ENCODE measurements around the gene DSCAML1.

The DSCAML1 gene

GRCh38 chr11:117480221-117480620, 316.8 kb downstream of the DSCAML1 start:
- Mint-ChIP-seq H3K36me3 (no peaks in the 10 kb centered on the region), H3K27me3 (peaks cover 25% of the 10 kb centered on the region), H3K27ac (no peak overlapping the region), H3K9me3 (no peaks in the 10 kb centered on the region), H3K4me1 (no peaks in the 10 kb centered on the region), H3K4me3 (no peak overlapping the region)
- no peak for ATAC-seq

- Mint-ChIP-seq H3K27me3 (peaks cover 23% of the 10 kb centered on the region), H3K27ac (no peak overlapping the region), H3K4me1 (no peaks in the 10 kb centered on the region), H3K4me3 (no peak overlapping the region), H3K9me3 (no peaks in the 10 kb centered on the region), H3K36me3 (no peaks in the 10 kb centered on the region)
- no peak for ATAC-seq
Measured at GRCh38 chr11:117479372-117479771, 317.6 kb downstream of the DSCAML1 start.

GRCh38 chr11:117478926-117479325, 318.1 kb downstream of the DSCAML1 start:
- Mint-ChIP-seq H3K27me3 (peaks cover 23% of the 10 kb centered on the region), H3K27ac (no peak overlapping the region), H3K9me3 (no peaks in the 10 kb centered on the region), H3K4me1 (no peaks in the 10 kb centered on the region), H3K4me3 (no peak overlapping the region), H3K36me3 (no peaks in the 10 kb centered on the region)
- ATAC-seq = no peak

GRCh38 chr11:117478126-117478860, 318.7 kb downstream of the DSCAML1 start:
- Mint-ChIP-seq H3K27me3 (peaks cover 23% of the 10 kb centered on the region), H3K4me1 (no peaks in the 10 kb centered on the region), H3K36me3 (no peaks in the 10 kb centered on the region), H3K9me3 (no peaks in the 10 kb centered on the region), H3K4me3 (no peak overlapping the region), H3K27ac (no peak overlapping the region)
- ATAC-seq = no peak

GRCh38 chr11:117477721-117478120, 319.3 kb downstream of the DSCAML1 start:
- no peaks in the 10 kb centered on the region for H3K9me3 Mint-ChIP-seq
- no peak overlapping the region for H3K4me3 Mint-ChIP-seq
- ATAC-seq = no peak
- H3K27ac Mint-ChIP-seq = no peak overlapping the region
- H3K36me3 Mint-ChIP-seq = no peaks in the 10 kb centered on the region
- no peaks in the 10 kb centered on the region for H3K4me1 Mint-ChIP-seq
- H3K27me3 Mint-ChIP-seq = peaks cover 22% of the 10 kb centered on the region

GRCh38 chr11:117476531-117477142, 320.4 kb downstream of the DSCAML1 start:
- H3K9me3 Mint-ChIP-seq = no peaks in the 10 kb centered on the region
- peaks cover 16% of the 10 kb centered on the region for H3K27me3 Mint-ChIP-seq
- no peak overlapping the region for H3K27ac Mint-ChIP-seq
- ATAC-seq = no peak
- H3K36me3 Mint-ChIP-seq = no peaks in the 10 kb centered on the region
- H3K4me3 Mint-ChIP-seq = no peak overlapping the region
- no peaks in the 10 kb centered on the region for H3K4me1 Mint-ChIP-seq

GRCh38 chr11:117475716-117476530, 321.1 kb downstream of the DSCAML1 start:
- Mint-ChIP-seq H3K4me3 (no peak overlapping the region), H3K36me3 (no peaks in the 10 kb centered on the region), H3K27me3 (peaks cover 16% of the 10 kb centered on the region), H3K4me1 (no peaks in the 10 kb centered on the region), H3K9me3 (no peaks in the 10 kb centered on the region), H3K27ac (no peak overlapping the region)
- no peak for ATAC-seq

- ATAC-seq = no peak
- no peaks in the 10 kb centered on the region for H3K9me3 Mint-ChIP-seq
Measured at GRCh38 chr11:117473481-117474091, 323.4 kb downstream of the DSCAML1 start.

GRCh38 chr11:117471776-117472175, 325.2 kb downstream of the DSCAML1 start:
- no peaks in the 10 kb centered on the region for H3K9me3 Mint-ChIP-seq
- H3K27me3 Mint-ChIP-seq = no peaks in the 10 kb centered on the region
- no peaks in the 10 kb centered on the region for H3K4me1 Mint-ChIP-seq
- H3K36me3 Mint-ChIP-seq = no peaks in the 10 kb centered on the region
- H3K27ac Mint-ChIP-seq = no peak overlapping the region
- H3K4me3 Mint-ChIP-seq = no peak overlapping the region
- ATAC-seq = no peak

More at GRCh38 chr11:117473481-117474091, 323.4 kb downstream of the DSCAML1 start:
- H3K36me3 Mint-ChIP-seq = no peaks in the 10 kb centered on the region
- no peak overlapping the region for H3K27ac Mint-ChIP-seq
- no peaks in the 10 kb centered on the region for H3K4me1 Mint-ChIP-seq
- no peak overlapping the region for H3K4me3 Mint-ChIP-seq
- H3K27me3 Mint-ChIP-seq = peaks cover 12% of the 10 kb centered on the region

- no peaks in the 10 kb centered on the region for H3K4me1 Mint-ChIP-seq
- H3K27ac Mint-ChIP-seq = no peak overlapping the region
- no peaks in the 10 kb centered on the region for H3K9me3 Mint-ChIP-seq
- H3K27me3 Mint-ChIP-seq = no peaks in the 10 kb centered on the region
- H3K36me3 Mint-ChIP-seq = no peaks in the 10 kb centered on the region
- ATAC-seq = no peak
- H3K4me3 Mint-ChIP-seq = no peak overlapping the region
Measured at GRCh38 chr11:117470576-117470975, 326.4 kb downstream of the DSCAML1 start.

GRCh38 chr11:117468888-117469287, 328.1 kb downstream of the DSCAML1 start:
- Mint-ChIP-seq H3K4me1 (no peaks in the 10 kb centered on the region), H3K27ac (no peak overlapping the region)
- no peak for ATAC-seq

GRCh38 chr11:117467770-117468169, 329.2 kb downstream of the DSCAML1 start:
- ATAC-seq = no peak
- Mint-ChIP-seq H3K36me3 (no peaks in the 10 kb centered on the region), H3K4me1 (no peaks in the 10 kb centered on the region), H3K27me3 (no peaks in the 10 kb centered on the region), H3K9me3 (no peaks in the 10 kb centered on the region), H3K27ac (no peak overlapping the region), H3K4me3 (no peak overlapping the region)

More at GRCh38 chr11:117468888-117469287, 328.1 kb downstream of the DSCAML1 start:
- Mint-ChIP-seq H3K36me3 (no peaks in the 10 kb centered on the region), H3K27me3 (no peaks in the 10 kb centered on the region), H3K4me3 (no peak overlapping the region), H3K9me3 (no peaks in the 10 kb centered on the region)

GRCh38 chr11:117466966-117467365, 330.1 kb downstream of the DSCAML1 start:
- no peaks in the 10 kb centered on the region for H3K4me1 Mint-ChIP-seq
- no peak for ATAC-seq
- no peaks in the 10 kb centered on the region for H3K27me3 Mint-ChIP-seq
- no peaks in the 10 kb centered on the region for H3K36me3 Mint-ChIP-seq
- no peak overlapping the region for H3K27ac Mint-ChIP-seq
- no peaks in the 10 kb centered on the region for H3K9me3 Mint-ChIP-seq
- no peak overlapping the region for H3K4me3 Mint-ChIP-seq

- no peaks in the 10 kb centered on the region for H3K4me1 Mint-ChIP-seq
- H3K4me3 Mint-ChIP-seq = no peak overlapping the region
Measured at GRCh38 chr11:117465236-117465997, 331.6 kb downstream of the DSCAML1 start.

More at GRCh38 chr11:117465236-117465997, 331.6 kb downstream of the DSCAML1 start:
- H3K27ac Mint-ChIP-seq = no peak overlapping the region
- no peaks in the 10 kb centered on the region for H3K9me3 Mint-ChIP-seq
- no peaks in the 10 kb centered on the region for H3K36me3 Mint-ChIP-seq
- peaks cover 11% of the 10 kb centered on the region for H3K27me3 Mint-ChIP-seq
- no peak for ATAC-seq
